ENCODE data around the gene RPN2. TPM values are rescaled to one million over a fixed set of nuclear protein-coding genes. Genes with fewer than 3 reads are reported as not detected.
A peak's percentile ranks its signal among the peaks of the same experiment; 100 is the strongest.

The RPN2 gene
- total RNA-seq, 1 donor = 159 TPM

DNA sequence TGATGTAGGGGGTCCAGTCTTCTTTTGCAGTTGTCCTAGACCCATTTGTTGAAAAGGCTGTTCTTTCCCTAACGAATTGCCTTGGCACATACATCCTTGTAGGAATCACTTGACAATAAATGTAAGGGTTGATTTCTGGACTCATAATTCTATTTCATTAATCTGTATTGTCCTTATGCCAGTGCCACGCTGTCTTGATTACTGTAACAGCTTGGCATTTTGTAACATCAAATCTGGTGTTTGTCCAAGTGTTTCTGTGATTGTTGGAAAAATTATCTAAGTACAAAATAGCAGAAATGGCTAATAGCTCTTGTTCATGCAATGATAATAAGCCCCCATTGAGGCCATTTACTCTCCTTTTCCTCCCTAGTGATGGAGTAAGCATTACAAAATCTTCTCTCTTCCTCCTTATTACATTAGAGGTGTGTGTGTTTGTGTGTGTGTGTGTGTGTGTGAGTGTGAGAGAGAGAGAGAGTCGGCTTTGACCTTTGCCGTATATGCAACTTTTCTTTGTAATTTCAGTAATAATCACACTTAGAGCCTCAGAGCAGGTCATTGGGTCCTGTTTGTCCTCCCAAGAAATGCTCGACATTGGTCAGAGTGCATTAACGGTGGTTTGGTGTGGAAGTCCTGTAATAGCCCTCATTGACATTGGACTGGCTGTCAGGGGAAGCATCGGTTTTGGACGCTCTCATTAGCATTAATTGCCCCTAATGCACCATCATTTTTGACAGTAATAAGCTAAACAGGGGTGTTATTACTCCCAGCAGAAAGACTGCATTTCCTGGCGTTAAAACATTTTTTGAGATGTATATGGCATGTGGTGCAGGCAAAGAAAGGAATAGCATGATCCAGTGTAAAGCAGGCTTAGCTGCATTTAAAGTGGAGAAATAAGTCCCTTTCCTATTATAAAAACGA is 40.9 kb downstream of the RPN2 start:
- no peak for DNase-seq (ENCODE audit: low read depth)
- TF ChIP-seq, protein P1, sequence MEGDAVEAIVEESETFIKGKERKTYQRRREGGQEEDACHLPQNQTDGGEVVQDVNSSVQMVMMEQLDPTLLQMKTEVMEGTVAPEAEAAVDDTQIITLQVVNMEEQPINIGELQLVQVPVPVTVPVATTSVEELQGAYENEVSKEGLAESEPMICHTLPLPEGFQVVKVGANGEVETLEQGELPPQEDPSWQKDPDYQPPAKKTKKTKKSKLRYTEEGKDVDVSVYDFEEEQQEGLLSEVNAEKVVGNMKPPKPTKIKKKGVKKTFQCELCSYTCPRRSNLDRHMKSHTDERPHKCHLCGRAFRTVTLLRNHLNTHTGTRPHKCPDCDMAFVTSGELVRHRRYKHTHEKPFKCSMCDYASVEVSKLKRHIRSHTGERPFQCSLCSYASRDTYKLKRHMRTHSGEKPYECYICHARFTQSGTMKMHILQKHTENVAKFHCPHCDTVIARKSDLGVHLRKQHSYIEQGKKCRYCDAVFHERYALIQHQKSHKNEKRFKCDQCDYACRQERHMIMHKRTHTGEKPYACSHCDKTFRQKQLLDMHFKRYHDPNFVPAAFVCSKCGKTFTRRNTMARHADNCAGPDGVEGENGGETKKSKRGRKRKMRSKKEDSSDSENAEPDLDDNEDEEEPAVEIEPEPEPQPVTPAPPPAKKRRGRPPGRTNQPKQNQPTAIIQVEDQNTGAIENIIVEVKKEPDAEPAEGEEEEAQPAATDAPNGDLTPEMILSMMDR (IDR thresholded peaks at IDR 0.05; ENCODE audit: insufficient read depth, low read length) = no peak
- H3K4me3 ChIP-seq (ENCODE audit: low read depth, low read length) = no peak overlapping the region

- TF ChIP-seq, protein P1 (IDR thresholded peaks at IDR 0.05; ENCODE audit: insufficient read depth, low read length) = no peak
- peak; percentile 57 for DNase-seq (ENCODE audit: low read depth)
- H3K4me3 ChIP-seq (ENCODE audit: low read depth, low read length) = no peak overlapping the region
Observed at GRCh38 chr20:37220731-37221130, 41.6 kb downstream of the RPN2 start.

DNA sequence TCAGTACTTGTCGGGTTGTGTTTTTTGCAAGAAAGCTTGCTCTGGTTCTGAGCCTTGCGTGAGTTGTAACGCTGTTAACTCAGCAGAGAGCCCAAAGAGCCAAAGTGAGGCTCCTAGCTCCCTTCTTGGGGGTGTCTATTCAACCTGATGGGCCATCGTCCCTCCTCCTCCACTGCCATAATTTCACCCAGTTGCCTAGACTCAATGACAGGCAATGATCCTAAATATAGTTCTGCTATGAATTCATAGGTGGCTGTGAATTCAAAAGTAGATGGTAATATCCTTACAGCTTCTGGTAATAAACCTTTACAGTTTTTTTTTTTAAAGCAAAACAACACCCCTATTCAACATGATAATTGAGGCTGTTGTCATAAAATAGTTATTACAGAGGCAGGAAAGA is 43.0 kb downstream of the RPN2 start:
- DNase-seq (ENCODE audit: low read depth) = no peak
- TF ChIP-seq, protein P1 (IDR thresholded peaks at IDR 0.05; ENCODE audit: insufficient read depth, low read length) = no peak
- H3K4me3 ChIP-seq (ENCODE audit: low read depth, low read length) = no peak overlapping the region

DNA sequence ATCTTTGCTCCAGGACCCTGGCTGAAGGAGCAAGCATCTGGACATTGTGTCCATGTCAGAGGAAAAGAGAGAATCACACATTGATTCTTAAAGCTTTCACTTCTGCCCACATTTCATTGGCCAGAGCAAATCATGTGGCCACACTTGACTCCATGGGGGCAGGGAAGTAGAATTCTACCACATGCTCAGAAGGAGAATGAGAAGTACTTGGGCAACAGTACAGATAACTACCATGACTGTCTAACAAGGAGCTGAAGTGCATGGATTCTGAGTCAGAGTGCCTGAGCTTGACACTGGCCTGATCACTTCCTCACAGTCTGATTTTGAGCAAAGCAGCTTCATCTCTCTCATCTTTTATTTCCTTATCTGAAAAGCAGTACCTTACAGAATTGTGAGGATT is 43.9 kb downstream of the RPN2 start:
- H3K4me3 ChIP-seq (ENCODE audit: low read depth, low read length) = no peak overlapping the region
- DNase-seq (ENCODE audit: low read depth) = peak; percentile 89
- TF ChIP-seq, protein P1 (IDR thresholded peaks at IDR 0.05; ENCODE audit: insufficient read depth, low read length) = no peak

GRCh38 chr20:37225146-37225545 is 46.0 kb downstream of the RPN2 start:
- no peak for DNase-seq (ENCODE audit: low read depth)

DNA sequence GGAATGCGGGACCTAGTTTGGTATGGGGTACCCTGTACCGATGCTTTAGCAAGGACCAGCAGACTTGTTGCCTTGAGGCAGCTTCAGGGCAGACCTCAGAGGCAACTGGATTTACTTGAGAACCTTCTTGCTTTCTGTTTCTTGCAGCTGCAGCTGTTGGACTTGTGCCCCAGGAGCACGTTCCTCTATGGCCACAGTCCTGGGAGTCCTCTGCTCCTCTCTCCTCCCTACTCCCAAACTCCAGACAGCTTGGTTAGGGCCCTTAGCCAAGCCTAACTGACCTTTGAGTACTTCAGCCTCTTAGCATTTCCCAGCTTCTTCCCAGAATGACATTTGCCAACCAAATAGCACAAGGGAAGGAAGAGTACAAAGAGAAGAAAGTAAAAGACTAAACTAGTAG is 47.8 kb downstream of the RPN2 start:
- H3K4me3 ChIP-seq (ENCODE audit: low read depth, low read length) = no peak overlapping the region
- DNase-seq (ENCODE audit: low read depth) = peak; percentile 60
- TF ChIP-seq, protein P1 (IDR thresholded peaks at IDR 0.05; ENCODE audit: insufficient read depth, low read length) = no peak

More at GRCh38 chr20:37225146-37225545, 46.0 kb downstream of the RPN2 start:
- no peak overlapping the region for H3K4me3 ChIP-seq (ENCODE audit: low read depth, low read length)
- TF ChIP-seq, protein P1 (IDR thresholded peaks at IDR 0.05; ENCODE audit: insufficient read depth, low read length) = no peak
